RWPE1 (cell line): ENCODE measurements around the gene OR2A12.

Experiments used
- CTCF ChIA-PET: fragments of 350-600 bp; sonication (Branson Sonifier 250); formaldehyde crosslinking; extraction: SDS; loops from one replicate; lab custom pipeline; 2021; lab: Yijun Ruan, JAX
- POLR2A ChIA-PET: fragments of 400-600 bp; formaldehyde crosslinking; extraction: SDS; loops from one replicate; lab custom pipeline; 2020; ENCODE audit warnings: antibody characterized with exemption; ENCODE audit not compliant: low non-redundant PET; lab: Yijun Ruan, JAX
- DNase-seq: peaks from one replicate; pipeline ENCODE4 v3.0.0; 2012; ENCODE audit warnings: low spot score
- H3K27ac ChIP-seq: fragments of 450-650 bp; 2 replicates; pipeline ENCODE4 v1.5.1; 2017
- TF ChIP-seq, protein P1 (sequence below): fragments of 450-650 bp; conservative IDR thresholded peaks from 2 replicates; pipeline ENCODE4 v1.5.1; 2017; ENCODE audit warnings: low read depth, mild to moderate bottlenecking

Gene OR2A12

GRCh38 chr7:144130730-144131129, 44.7 kb downstream of the OR2A12 start:
- DNase-seq = no peak
- H3K27ac ChIP-seq = no peak overlapping the region
- ChIA-PET CTCF (no interaction called here), POLR2A (no interaction called here)
- TF ChIP-seq, protein P1, sequence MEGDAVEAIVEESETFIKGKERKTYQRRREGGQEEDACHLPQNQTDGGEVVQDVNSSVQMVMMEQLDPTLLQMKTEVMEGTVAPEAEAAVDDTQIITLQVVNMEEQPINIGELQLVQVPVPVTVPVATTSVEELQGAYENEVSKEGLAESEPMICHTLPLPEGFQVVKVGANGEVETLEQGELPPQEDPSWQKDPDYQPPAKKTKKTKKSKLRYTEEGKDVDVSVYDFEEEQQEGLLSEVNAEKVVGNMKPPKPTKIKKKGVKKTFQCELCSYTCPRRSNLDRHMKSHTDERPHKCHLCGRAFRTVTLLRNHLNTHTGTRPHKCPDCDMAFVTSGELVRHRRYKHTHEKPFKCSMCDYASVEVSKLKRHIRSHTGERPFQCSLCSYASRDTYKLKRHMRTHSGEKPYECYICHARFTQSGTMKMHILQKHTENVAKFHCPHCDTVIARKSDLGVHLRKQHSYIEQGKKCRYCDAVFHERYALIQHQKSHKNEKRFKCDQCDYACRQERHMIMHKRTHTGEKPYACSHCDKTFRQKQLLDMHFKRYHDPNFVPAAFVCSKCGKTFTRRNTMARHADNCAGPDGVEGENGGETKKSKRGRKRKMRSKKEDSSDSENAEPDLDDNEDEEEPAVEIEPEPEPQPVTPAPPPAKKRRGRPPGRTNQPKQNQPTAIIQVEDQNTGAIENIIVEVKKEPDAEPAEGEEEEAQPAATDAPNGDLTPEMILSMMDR = no peak

GRCh38 chr7:144132262-144132661, 46.2 kb downstream of the OR2A12 start:
- H3K27ac ChIP-seq = no peak overlapping the region
- TF ChIP-seq, protein P1 = no peak
- no peak for DNase-seq
- POLR2A ChIA-PET = no interaction called here
- CTCF ChIA-PET = no interaction called here

GRCh38 chr7:144133307-144133706, 47.2 kb downstream of the OR2A12 start:
- ChIA-PET POLR2A (no interaction called here), CTCF (no interaction called here)
- H3K27ac ChIP-seq = no peak overlapping the region
- TF ChIP-seq, protein P1 = no peak
- DNase-seq = no peak

DNA sequence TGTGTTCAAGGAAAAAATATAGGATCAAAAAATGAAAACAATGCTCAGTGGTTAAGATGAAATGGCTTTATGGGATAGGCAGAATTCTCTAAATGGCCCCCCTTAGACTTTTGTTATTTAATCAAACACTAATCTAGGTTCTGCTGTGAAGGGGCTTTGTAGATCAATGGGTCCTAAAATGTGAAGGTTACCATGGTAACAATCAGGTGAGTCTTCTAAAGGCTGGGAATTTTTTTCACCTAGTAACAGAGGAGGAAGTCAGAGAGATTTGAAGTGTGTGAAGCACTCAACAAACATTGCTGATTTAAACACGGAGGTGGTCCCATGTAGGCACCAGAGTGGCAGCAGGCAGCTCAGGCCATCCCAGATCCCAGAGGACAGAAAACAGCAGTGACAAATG, 48.0 kb downstream of the OR2A12 start:
- no peak overlapping the region for H3K27ac ChIP-seq
- CTCF ChIA-PET = no interaction called here
- POLR2A ChIA-PET = no interaction called here
- DNase-seq = no peak
- TF ChIP-seq, protein P1 = no peak

- DNase-seq = no peak
- TF ChIP-seq, protein P1 = no peak
- CTCF ChIA-PET = no interaction called here
- POLR2A ChIA-PET = no interaction called here
- H3K27ac ChIP-seq = no peak overlapping the region
These were observed 51.4 kb downstream of the OR2A12 start for GRCh38 chr7:144137501-144137900.

DNA sequence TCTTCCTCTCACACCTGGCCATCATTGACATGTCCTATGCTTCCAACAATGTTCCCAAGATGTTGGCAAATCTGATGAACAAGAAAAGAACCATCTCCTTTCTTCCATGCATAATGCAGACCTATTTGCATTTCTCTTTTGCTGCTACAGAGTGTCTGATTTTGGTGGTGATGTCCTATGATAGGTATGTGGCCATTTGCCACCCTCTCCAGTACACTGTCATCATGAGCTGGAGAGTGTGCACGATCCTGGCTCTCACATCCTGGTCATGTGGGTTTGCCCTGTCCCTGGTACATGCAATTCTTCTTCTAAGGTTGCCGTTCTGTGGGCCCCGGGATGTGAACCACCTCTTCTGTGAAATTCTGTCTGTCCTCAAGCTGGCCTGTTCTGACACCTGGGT, 56.1 kb downstream of the OR2A12 start:
- ChIA-PET POLR2A (no interaction called here), CTCF (no interaction called here)
- TF ChIP-seq, protein P1 = no peak
- H3K27ac ChIP-seq = no peak overlapping the region
- DNase-seq = no peak

DNA sequence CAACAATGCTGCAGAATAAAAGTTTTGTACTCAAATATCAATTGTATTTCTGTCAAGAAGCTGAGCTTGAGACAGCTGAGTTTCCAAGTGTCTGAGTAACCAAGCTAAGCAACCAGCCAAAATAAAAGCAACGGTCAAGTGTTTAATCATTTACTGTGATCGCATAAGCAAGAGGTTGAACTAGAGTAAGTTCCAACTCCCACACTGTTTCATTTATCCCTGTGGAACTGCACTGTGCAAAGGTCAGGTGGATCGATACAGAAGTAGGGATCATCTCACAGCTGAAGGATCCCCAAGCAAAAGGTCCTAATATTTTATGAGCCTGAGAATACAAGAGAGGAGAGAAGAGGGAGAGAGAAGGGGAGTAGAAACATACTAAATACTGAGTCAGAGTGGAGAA, 58.3 kb downstream of the OR2A12 start:
- CTCF ChIA-PET = interaction anchor here (0.5 kb wide), 1 partner anchor 1981 kb away, joined by 3 read pairs; no protein-coding TSS in a partner anchor
- no peak overlapping the region for H3K27ac ChIP-seq
- TF ChIP-seq, protein P1 = no peak
- POLR2A ChIA-PET = no interaction called here
- DNase-seq = no peak
